Measurements from ENCODE around the gene CDC6.

CDC6 gene

DNA sequence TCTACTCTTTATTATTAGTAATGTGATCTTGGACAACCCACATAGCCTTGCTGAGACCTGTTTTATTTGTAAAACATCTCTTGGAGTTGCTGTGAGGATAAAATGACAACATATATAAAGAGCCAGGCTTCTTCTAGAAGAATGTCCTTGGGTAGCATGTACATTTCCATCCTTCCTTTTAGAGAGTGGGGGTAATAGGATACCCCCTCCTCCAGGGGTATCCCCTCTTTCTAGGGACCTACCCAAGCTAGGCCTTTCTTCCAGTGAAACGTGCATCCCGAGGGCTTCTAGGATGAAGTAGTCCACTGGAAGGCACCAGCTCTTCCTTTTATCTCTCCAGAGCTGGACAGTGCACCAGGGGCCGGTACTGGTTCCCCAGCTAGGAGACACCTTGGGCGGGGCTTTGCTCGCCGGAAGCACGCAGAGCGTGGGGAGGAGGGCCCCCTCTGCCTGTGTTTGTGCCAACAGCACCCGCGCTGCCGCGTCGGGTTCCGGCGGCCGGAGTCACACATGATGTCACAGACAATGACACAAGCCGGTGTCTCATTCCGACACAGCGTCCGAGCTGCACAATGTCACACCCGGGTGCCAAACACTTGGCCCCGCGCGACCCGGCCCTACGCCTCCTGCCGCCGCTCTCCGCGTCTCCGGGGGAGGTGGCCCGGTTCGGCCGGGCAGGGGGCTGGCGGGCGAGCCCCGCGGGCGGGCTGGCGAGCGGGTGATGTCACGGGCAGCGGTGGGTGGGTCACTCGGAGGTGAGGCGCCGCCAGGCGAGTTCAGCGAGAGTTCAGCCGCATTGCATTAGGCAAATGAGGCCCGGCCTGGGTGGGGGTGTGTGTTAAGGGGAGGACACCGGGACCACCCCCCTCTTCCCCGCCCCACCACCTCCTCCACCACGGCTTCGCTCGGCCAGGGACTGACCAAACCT, 53.5 kb downstream of the CDC6 start:
- H3K4me3 ChIP-seq (replicated peaks in 1 of 2; ENCODE audit: low read depth in 2 of 2, low read length in 2 of 2): peak overlapping the region; percentile 73 to 74
- TF ChIP-seq CTCF (IDR thresholded peaks at IDR 0.05; ENCODE audit: low read depth, low read length): peak; percentile 5
- peak; percentile 74 to 81 for DNase-seq (ENCODE audit: low read depth in 2 of 2)

DNA sequence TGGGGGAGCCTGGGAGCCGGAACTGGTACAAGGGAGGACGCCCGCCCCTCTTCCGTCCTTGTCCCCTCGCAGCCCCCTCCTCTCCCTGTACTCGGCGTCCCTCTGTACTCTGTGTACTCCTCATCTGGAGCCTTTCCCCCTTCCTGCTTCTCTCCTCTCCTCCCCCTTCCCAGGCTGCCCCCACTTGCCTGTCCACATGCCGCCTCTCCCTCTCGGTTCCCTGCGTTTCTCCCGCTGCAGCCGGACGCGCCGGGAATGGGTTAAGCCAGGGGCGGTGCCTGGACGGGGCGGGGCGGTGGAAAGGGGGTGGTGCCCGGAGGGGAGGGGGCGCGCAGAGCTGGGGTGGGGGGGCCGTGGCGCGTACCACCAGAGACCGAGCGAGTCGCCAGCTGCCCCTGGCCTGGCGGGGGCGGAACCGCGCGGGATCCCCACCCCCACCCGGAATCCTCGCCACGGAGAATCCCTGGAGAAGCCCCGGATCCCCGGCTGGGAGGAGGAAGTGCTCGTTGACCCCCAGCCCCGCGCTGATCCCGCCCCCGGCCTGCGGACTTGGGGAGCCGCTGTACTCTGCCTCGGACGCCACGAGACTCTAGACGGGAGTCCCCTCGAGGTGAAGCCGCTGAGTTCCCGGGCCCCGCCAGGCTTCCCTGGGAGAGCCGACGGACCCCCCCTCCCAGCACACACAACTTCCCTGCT, 54.3 kb downstream of the CDC6 start:
- peak overlapping the region; percentile 73 to 74 for H3K4me3 ChIP-seq (replicated peaks in 1 of 2; ENCODE audit: low read depth in 2 of 2, low read length in 2 of 2)
- peak; percentile 60 to 86 for DNase-seq (ENCODE audit: low read depth in 2 of 2)
- TF ChIP-seq CTCF (IDR thresholded peaks at IDR 0.05; ENCODE audit: low read depth, low read length): no peak

- H3K4me3 ChIP-seq (replicated peaks in 1 of 2; ENCODE audit: low read depth in 2 of 2, low read length in 2 of 2): peak overlapping the region; percentile 73 to 74
- no peak for DNase-seq (ENCODE audit: low read depth in 2 of 2)
- TF ChIP-seq CTCF (IDR thresholded peaks at IDR 0.05; ENCODE audit: low read depth, low read length): no peak
These were observed 55.0 kb downstream of the CDC6 start for GRCh38 chr17:40342504-40343218.

GRCh38 chr17:40343219-40344119, 55.8 kb downstream of the CDC6 start:
- no peak for DNase-seq (ENCODE audit: low read depth in 2 of 2)
- H3K4me3 ChIP-seq (replicated peaks in 1 of 2; ENCODE audit: low read depth in 2 of 2, low read length in 2 of 2): peak overlapping the region; percentile 73 to 74
- no peak for TF ChIP-seq CTCF (IDR thresholded peaks at IDR 0.05; ENCODE audit: low read depth, low read length)

- no peak for TF ChIP-seq CTCF (IDR thresholded peaks at IDR 0.05; ENCODE audit: low read depth, low read length)
These were observed 56.9 kb downstream of the CDC6 start for GRCh38 chr17:40344421-40345160.

More at GRCh38 chr17:40344421-40345160, 56.9 kb downstream of the CDC6 start:
- no peak for DNase-seq (ENCODE audit: low read depth in 2 of 2)
- peak overlapping the region; percentile 73 to 74 for H3K4me3 ChIP-seq (replicated peaks in 1 of 2; ENCODE audit: low read depth in 2 of 2, low read length in 2 of 2)

Measured in cardiac fibroblast (primary cell).